ENCODE data around the gene IL1R2.

The IL1R2 gene

DNA sequence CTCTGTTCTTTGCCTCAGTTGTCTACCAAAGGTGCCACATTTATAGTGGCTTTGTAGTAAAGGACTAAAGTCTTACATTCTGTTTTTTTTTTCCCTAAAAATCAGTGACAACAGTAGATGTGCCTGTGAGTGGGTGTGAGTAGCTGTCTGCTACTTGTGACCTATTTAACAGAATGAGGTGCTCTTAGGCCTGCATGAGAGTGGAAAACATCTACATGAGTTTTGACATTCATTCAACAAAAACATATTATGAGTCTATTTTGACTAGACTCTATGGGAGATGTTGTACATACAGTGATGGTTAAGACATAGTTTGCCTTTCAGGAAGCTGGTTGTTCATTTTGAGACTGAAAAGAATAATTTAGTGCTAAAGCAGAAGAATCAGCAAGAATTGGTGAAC is 36.7 kb downstream of the IL1R2 start:
- no peak for FAIRE-seq

GRCh38 chr2:102029405-102029804 is 37.6 kb downstream of the IL1R2 start:
- no peak for DNase-seq (ENCODE audit: insufficient read length)
- no peak for FAIRE-seq
- no peak for TF ChIP-seq POLR2AphosphoS5 (IDR thresholded peaks at IDR 0.05; ENCODE audit: low read depth, low read length)
- no peak for TF ChIP-seq TAF1 (IDR thresholded peaks at IDR 0.05; ENCODE audit: borderline replicate concordance, low read depth, low read length)
- no peak for TF ChIP-seq POLR2A (IDR thresholded peaks at IDR 0.05; ENCODE audit: low read depth, low read length)

More for the DNA sequence above, 36.7 kb downstream of the IL1R2 start:
- TF ChIP-seq TAF1 (IDR thresholded peaks at IDR 0.05; ENCODE audit: borderline replicate concordance, low read depth, low read length) (no peak), POLR2A (IDR thresholded peaks at IDR 0.05; ENCODE audit: low read depth, low read length) (no peak), POLR2AphosphoS5 (IDR thresholded peaks at IDR 0.05; ENCODE audit: low read depth, low read length) (no peak)
- no peak for DNase-seq (ENCODE audit: insufficient read length)

- TF ChIP-seq POLR2A (IDR thresholded peaks at IDR 0.05; ENCODE audit: low read depth, low read length) (no peak), TAF1 (IDR thresholded peaks at IDR 0.05; ENCODE audit: borderline replicate concordance, low read depth, low read length) (no peak), POLR2AphosphoS5 (IDR thresholded peaks at IDR 0.05; ENCODE audit: low read depth, low read length) (no peak)
- no peak for FAIRE-seq
- no peak for DNase-seq (ENCODE audit: insufficient read length)
Measured at GRCh38 chr2:102029952-102030351, 38.2 kb downstream of the IL1R2 start.

- no peak for DNase-seq (ENCODE audit: insufficient read length)
- FAIRE-seq, result no peak
Measured at GRCh38 chr2:102030502-102030854, 38.7 kb downstream of the IL1R2 start.

GRCh38 chr2:102030855-102031527 is 39.2 kb downstream of the IL1R2 start:
- DNase-seq (ENCODE audit: insufficient read length), result no peak
- no peak for FAIRE-seq
- TF ChIP-seq POLR2A (IDR thresholded peaks at IDR 0.05; ENCODE audit: low read depth, low read length) (no peak), TAF1 (IDR thresholded peaks at IDR 0.05; ENCODE audit: borderline replicate concordance, low read depth, low read length) (no peak), POLR2AphosphoS5 (IDR thresholded peaks at IDR 0.05; ENCODE audit: low read depth, low read length) (no peak)

More at GRCh38 chr2:102030502-102030854, 38.7 kb downstream of the IL1R2 start:
- no peak for TF ChIP-seq POLR2AphosphoS5 (IDR thresholded peaks at IDR 0.05; ENCODE audit: low read depth, low read length)
- TF ChIP-seq POLR2A (IDR thresholded peaks at IDR 0.05; ENCODE audit: low read depth, low read length), result no peak
- no peak for TF ChIP-seq TAF1 (IDR thresholded peaks at IDR 0.05; ENCODE audit: borderline replicate concordance, low read depth, low read length)

- FAIRE-seq (no peak), DNase-seq (ENCODE audit: insufficient read length) (no peak)
- TF ChIP-seq TAF1 (IDR thresholded peaks at IDR 0.05; ENCODE audit: borderline replicate concordance, low read depth, low read length), result no peak
- TF ChIP-seq POLR2A (IDR thresholded peaks at IDR 0.05; ENCODE audit: low read depth, low read length), result no peak
- TF ChIP-seq POLR2AphosphoS5 (IDR thresholded peaks at IDR 0.05; ENCODE audit: low read depth, low read length), result no peak
Measured at GRCh38 chr2:102032368-102033030, 40.7 kb downstream of the IL1R2 start.

DNA sequence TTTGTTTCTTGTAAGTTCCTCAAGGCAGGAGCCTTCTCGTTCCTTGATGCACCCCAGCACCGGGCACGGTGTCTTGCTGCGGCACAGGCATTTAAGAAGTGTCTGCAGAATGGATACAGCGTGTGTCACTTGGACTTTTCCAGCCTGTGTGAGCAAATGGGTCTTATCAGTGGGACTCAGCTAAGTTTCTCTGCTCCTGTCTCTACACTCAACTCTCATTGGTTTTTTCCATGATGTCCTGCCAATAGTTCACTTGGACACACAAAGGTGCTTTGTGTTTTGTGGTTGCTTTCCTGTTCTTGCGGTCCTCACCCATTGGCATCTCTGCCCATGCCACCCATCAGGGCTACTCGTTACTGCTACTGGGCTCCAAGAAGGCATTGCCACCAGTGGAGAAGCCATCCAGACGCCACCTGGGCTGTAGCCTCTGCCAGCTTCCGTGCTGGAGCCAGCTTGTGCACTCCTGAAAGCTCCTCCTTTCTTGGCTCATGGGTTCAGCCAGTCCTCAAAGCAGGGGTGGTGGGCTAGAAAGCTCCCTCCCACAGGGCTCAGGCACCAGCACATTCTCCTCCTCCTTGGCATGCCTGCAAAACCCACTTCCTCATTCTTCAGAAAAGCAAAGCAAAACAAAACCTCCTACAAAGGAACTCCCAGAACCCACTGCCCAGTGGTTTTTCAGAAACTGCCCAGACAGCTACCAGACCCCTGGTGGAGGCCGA is 41.4 kb downstream of the IL1R2 start:
- DNase-seq (ENCODE audit: insufficient read length) (no peak), FAIRE-seq (no peak)
- no peak for TF ChIP-seq TAF1 (IDR thresholded peaks at IDR 0.05; ENCODE audit: borderline replicate concordance, low read depth, low read length)
- no peak for TF ChIP-seq POLR2A (IDR thresholded peaks at IDR 0.05; ENCODE audit: low read depth, low read length)
- no peak for TF ChIP-seq POLR2AphosphoS5 (IDR thresholded peaks at IDR 0.05; ENCODE audit: low read depth, low read length)

GRCh38 chr2:102033750-102034682 is 42.3 kb downstream of the IL1R2 start:
- no peak for TF ChIP-seq POLR2A (IDR thresholded peaks at IDR 0.05; ENCODE audit: low read depth, low read length)
- no peak for TF ChIP-seq POLR2AphosphoS5 (IDR thresholded peaks at IDR 0.05; ENCODE audit: low read depth, low read length)
- TF ChIP-seq TAF1 (IDR thresholded peaks at IDR 0.05; ENCODE audit: borderline replicate concordance, low read depth, low read length), result no peak
- DNase-seq (ENCODE audit: insufficient read length), result no peak
- FAIRE-seq, result no peak

GRCh38 chr2:102034683-102035548 is 43.2 kb downstream of the IL1R2 start:
- FAIRE-seq (no peak), DNase-seq (ENCODE audit: insufficient read length) (no peak)
- no peak for TF ChIP-seq POLR2AphosphoS5 (IDR thresholded peaks at IDR 0.05; ENCODE audit: low read depth, low read length)
- no peak for TF ChIP-seq TAF1 (IDR thresholded peaks at IDR 0.05; ENCODE audit: borderline replicate concordance, low read depth, low read length)
- no peak for TF ChIP-seq POLR2A (IDR thresholded peaks at IDR 0.05; ENCODE audit: low read depth, low read length)

GRCh38 chr2:102037681-102038080 is 45.9 kb downstream of the IL1R2 start:
- FAIRE-seq, result no peak
- TF ChIP-seq TAF1 (IDR thresholded peaks at IDR 0.05; ENCODE audit: borderline replicate concordance, low read depth, low read length), result no peak

More at GRCh38 chr2:102037681-102038080, 45.9 kb downstream of the IL1R2 start:
- no peak for DNase-seq (ENCODE audit: insufficient read length)

Data from GM12892 (cell line).